MM.1S (cell line): Measurements from ENCODE around the gene DLG4.

ENCODE experiments used
- DNase-seq: peaks from one replicate; pipeline ENCODE4 v3.0.0-alpha.2; 2015
- H2AFZ ChIP-seq: fragments of 300-600 bp; sonication (generic); 2 replicates; pipeline ENCODE4 v1.6.0; 2016; ENCODE audit warnings: antibody characterized with exemption, low read length
- H3F3A ChIP-seq: fragments of 300-600 bp; sonication (generic); 2 replicates; pipeline ENCODE4 v1.6.1; 2016; ENCODE audit warnings: mild to moderate bottlenecking, antibody characterized with exemption, low read length, moderate library complexity, mixed read lengths; ENCODE audit not compliant: insufficient read depth
- H3K27ac ChIP-seq: fragments of 300-600 bp; sonication (generic); 2 replicates; pipeline ENCODE4 v1.5.1; 2016; ENCODE audit warnings: mild to moderate bottlenecking, low read length
- H3K27me3 ChIP-seq: fragments of 300-600 bp; sonication (generic); replicated peaks from 2 replicates; pipeline ENCODE4 v1.6.0; 2016; ENCODE audit warnings: low read length; ENCODE audit not compliant: insufficient read depth
- H3K36me3 ChIP-seq: fragments of 300-600 bp; sonication (generic); replicated peaks from 2 replicates; pipeline ENCODE4 v1.6.1; 2016; ENCODE audit warnings: mild to moderate bottlenecking, low read length, mixed read lengths; ENCODE audit not compliant: insufficient read depth
- H3K4me1 ChIP-seq: fragments of 300-600 bp; sonication (generic); 2 replicates; pipeline ENCODE4 v1.6.1; 2016; ENCODE audit warnings: low read length, mixed read lengths
- H3K4me2 ChIP-seq: fragments of 300-600 bp; sonication (generic); 2 replicates; pipeline ENCODE4 v1.6.0; 2016; ENCODE audit warnings: low read depth, low read length
- H3K4me3 ChIP-seq: fragments of 300-600 bp; sonication (generic); 2 replicates; pipeline ENCODE4 v1.5.1; 2016; ENCODE audit warnings: low read length, mixed read lengths
- H3K79me2 ChIP-seq: fragments of 300-600 bp; sonication (generic); 2 replicates; pipeline ENCODE4 v1.6.1; 2016; ENCODE audit warnings: mixed run types, low read length, mixed read lengths
- H3K9ac ChIP-seq: fragments of 300-600 bp; sonication (generic); 2 replicates; pipeline ENCODE4 v1.6.1; 2016; ENCODE audit warnings: low read length, mixed read lengths
- H3K9me2 ChIP-seq: fragments of 300-600 bp; sonication (generic); replicated peaks from 2 replicates; pipeline ENCODE4 v1.6.1; 2016; ENCODE audit warnings: mild to moderate bottlenecking, low read length, mixed read lengths; ENCODE audit not compliant: insufficient read depth
- H3K9me3 ChIP-seq: fragments of 300-600 bp; sonication (generic); replicated peaks from 2 replicates; pipeline ENCODE4 v1.6.1; 2016; ENCODE audit warnings: mild to moderate bottlenecking, low read length, mixed read lengths; ENCODE audit not compliant: insufficient read depth
- H4K20me1 ChIP-seq: fragments of 300-600 bp; sonication (generic); 2 replicates; pipeline ENCODE4 v1.6.1; 2016; ENCODE audit warnings: mild to moderate bottlenecking, low read length, moderate library complexity, mixed read lengths; ENCODE audit not compliant: insufficient read depth
- EZH2 ChIP-seq: fragments of 300-600 bp; sonication (generic); optimal IDR thresholded peaks from 2 replicates; pipeline ENCODE3; 2017; ENCODE audit warnings: low read depth, mild to moderate bottlenecking, antibody characterized with exemption, low read length, mixed read lengths
- EZH2phosphoT487 ChIP-seq: fragments of 300-600 bp; sonication (generic); IDR thresholded peaks from 2 replicates; pipeline ENCODE4 v1.6.1; 2018; ENCODE audit warnings: antibody characterized with exemption, low read length
- TF ChIP-seq, protein P1 (sequence below): fragments of 300-600 bp; sonication (generic); IDR thresholded peaks from 2 replicates; pipeline ENCODE4 v1.5.1; 2016; ENCODE audit warnings: antibody characterized with exemption, low read length, mixed read lengths

DLG4 gene

GRCh38 chr17:7177191-7177953 lies 42.3 kb downstream of the DLG4 start:
- peaks cover 63% of the 10 kb centered on the region for H3K27me3 ChIP-seq
- H3K4me3 ChIP-seq = no peak overlapping the region
- H3K36me3 ChIP-seq = no peaks in the 10 kb centered on the region
- no peaks in the 10 kb centered on the region for H3K9me3 ChIP-seq
- no peak overlapping the region for H3K9ac ChIP-seq
- H4K20me1 ChIP-seq = no peaks in the 10 kb centered on the region
- H3F3A ChIP-seq = no peaks in the 10 kb centered on the region
- H3K4me1 ChIP-seq = 0 out of 2 replicates have a peak, but pooled peaks cover 2% of the 10 kb centered on the region
- no peak for TF ChIP-seq EZH2
- TF ChIP-seq EZH2phosphoT487 = no peak
- TF ChIP-seq, protein P1, sequence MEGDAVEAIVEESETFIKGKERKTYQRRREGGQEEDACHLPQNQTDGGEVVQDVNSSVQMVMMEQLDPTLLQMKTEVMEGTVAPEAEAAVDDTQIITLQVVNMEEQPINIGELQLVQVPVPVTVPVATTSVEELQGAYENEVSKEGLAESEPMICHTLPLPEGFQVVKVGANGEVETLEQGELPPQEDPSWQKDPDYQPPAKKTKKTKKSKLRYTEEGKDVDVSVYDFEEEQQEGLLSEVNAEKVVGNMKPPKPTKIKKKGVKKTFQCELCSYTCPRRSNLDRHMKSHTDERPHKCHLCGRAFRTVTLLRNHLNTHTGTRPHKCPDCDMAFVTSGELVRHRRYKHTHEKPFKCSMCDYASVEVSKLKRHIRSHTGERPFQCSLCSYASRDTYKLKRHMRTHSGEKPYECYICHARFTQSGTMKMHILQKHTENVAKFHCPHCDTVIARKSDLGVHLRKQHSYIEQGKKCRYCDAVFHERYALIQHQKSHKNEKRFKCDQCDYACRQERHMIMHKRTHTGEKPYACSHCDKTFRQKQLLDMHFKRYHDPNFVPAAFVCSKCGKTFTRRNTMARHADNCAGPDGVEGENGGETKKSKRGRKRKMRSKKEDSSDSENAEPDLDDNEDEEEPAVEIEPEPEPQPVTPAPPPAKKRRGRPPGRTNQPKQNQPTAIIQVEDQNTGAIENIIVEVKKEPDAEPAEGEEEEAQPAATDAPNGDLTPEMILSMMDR = peak; percentile 86
- no peak overlapping the region for H2AFZ ChIP-seq
- no peak overlapping the region for H3K27ac ChIP-seq
- DNase-seq = peak; percentile 46
- H3K9me2 ChIP-seq = no peaks in the 10 kb centered on the region
- H3K4me2 ChIP-seq = peak overlapping the region; percentile 38; the same call in 1 of the 2 replicates
- no peaks in the 10 kb centered on the region for H3K79me2 ChIP-seq

DNA sequence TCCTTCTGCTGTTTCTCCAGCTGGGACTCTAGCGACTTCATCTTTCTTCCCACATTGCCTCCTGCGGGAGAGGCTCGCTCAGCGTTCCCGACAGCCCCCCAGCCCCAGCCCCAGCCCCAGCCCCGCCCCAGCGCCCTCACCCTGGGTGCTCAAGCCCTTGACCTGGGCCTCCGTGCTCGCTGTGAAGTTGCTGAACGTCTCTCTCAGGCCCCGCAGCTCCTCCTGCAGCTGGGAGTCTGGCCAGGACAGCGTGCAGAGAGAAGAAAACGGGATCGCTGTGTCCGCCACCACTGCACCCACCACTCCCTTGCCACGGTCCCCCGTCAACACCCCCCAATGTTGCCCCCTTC lies 42.8 kb downstream of the DLG4 start:
- H3K36me3 ChIP-seq = no peaks in the 10 kb centered on the region
- no peaks in the 10 kb centered on the region for H4K20me1 ChIP-seq
- no peak overlapping the region for H3K4me2 ChIP-seq
- H3K9ac ChIP-seq = no peak overlapping the region
- TF ChIP-seq EZH2phosphoT487 (no peak), EZH2 (no peak)
- TF ChIP-seq, protein P1 = no peak
- H3K4me3 ChIP-seq = no peak overlapping the region
- H3K9me2 ChIP-seq = no peaks in the 10 kb centered on the region
- H3K27ac ChIP-seq = no peak overlapping the region
- 0 out of 2 replicates have a peak, but pooled peaks cover 2% of the 10 kb centered on the region for H3K4me1 ChIP-seq
- no peaks in the 10 kb centered on the region for H3K79me2 ChIP-seq
- H3K9me3 ChIP-seq = no peaks in the 10 kb centered on the region
- H3F3A ChIP-seq = no peaks in the 10 kb centered on the region
- DNase-seq = no peak
- H3K27me3 ChIP-seq = peaks cover 67% of the 10 kb centered on the region
- H2AFZ ChIP-seq = no peak overlapping the region

DNA sequence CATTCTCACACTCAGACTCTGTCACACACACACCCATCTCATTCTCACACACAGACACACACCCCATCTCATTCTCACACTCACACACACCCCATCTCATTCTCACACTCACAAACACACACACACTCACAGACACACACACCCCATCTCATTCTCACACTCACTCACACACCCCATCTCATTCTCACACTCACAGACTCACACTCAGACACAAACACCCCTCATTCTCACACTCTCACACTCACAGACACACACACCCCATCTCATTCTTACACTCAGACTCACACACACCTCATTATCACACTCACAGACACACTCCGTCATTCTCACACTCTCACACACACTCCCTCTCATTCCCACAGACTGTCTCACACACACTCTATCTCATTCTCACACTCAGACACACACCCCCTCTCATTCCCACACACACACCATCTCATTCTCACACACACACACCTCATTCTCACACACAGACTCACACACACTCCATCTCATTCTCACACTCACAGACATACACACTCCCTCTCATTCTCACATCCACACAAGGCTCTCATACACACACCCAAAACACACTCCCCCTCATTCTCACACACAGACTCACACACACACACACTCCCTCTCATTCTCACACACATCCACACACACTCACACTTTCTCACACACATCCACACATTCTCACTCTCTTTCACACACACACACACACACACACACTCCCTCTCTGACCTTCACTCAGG lies 43.4 kb downstream of the DLG4 start:
- Histone ChIP-seq H3K36me3 (no peaks in the 10 kb centered on the region), H3F3A (no peaks in the 10 kb centered on the region), H2AFZ (no peak overlapping the region), H3K4me3 (no peak overlapping the region), H3K9me3 (no peaks in the 10 kb centered on the region), H3K9ac (no peak overlapping the region), H3K27ac (no peak overlapping the region), H3K9me2 (no peaks in the 10 kb centered on the region), H4K20me1 (no peaks in the 10 kb centered on the region), H3K4me2 (no peak overlapping the region), H3K79me2 (no peaks in the 10 kb centered on the region), H3K27me3 (peaks cover 70% of the 10 kb centered on the region), H3K4me1 (0 out of 2 replicates have a peak, but pooled peaks cover 2% of the 10 kb centered on the region)
- no peak for TF ChIP-seq EZH2phosphoT487
- no peak for TF ChIP-seq EZH2
- TF ChIP-seq, protein P1 = no peak
- DNase-seq = no peak
